ENCODE data around the gene ARAF.
"Not testable (repeated sequence)": the region's sequence is repeated elsewhere in the genome, so short reads cannot be mapped to it uniquely, and the experiment has no call there.

ARAF gene

GRCh38 chrX:47586043-47586787 lies 25.2 kb downstream of the ARAF start:
- no peak for DNase-seq

- DNase-seq = no peak
These were observed 26.3 kb downstream of the ARAF start for GRCh38 chrX:47587091-47587891.

GRCh38 chrX:47587906-47588735 lies 27.1 kb downstream of the ARAF start:
- no peak for DNase-seq

GRCh38 chrX:47590984-47591383 lies 30.0 kb downstream of the ARAF start:
- no peak for DNase-seq

GRCh38 chrX:47593522-47593921 lies 32.5 kb downstream of the ARAF start:
- no peak for DNase-seq

- DNase-seq = peak; percentile 72
These were observed 34.8 kb downstream of the ARAF start for GRCh38 chrX:47595716-47596251.

- no peak for DNase-seq
These were observed 35.3 kb downstream of the ARAF start for GRCh38 chrX:47596256-47596655.

GRCh38 chrX:47597222-47597621 lies 36.2 kb downstream of the ARAF start:
- no peak for DNase-seq

GRCh38 chrX:47603125-47603524 lies 42.1 kb downstream of the ARAF start:
- not testable (repeated sequence) for DNase-seq

- DNase-seq = no peak
These were observed 44.0 kb downstream of the ARAF start for GRCh38 chrX:47605024-47605423.

GRCh38 chrX:47607091-47607490 lies 46.1 kb downstream of the ARAF start:
- DNase-seq = no peak

GRCh38 chrX:47608130-47608810 lies 47.3 kb downstream of the ARAF start:
- no peak for DNase-seq

- no peak for DNase-seq
These were observed 49.5 kb downstream of the ARAF start for GRCh38 chrX:47610511-47610910.

GRCh38 chrX:47611489-47611888 lies 50.5 kb downstream of the ARAF start:
- no peak for DNase-seq

GRCh38 chrX:47611926-47612325 lies 50.9 kb downstream of the ARAF start:
- DNase-seq = no peak

GRCh38 chrX:47612418-47612817 lies 51.4 kb downstream of the ARAF start:
- DNase-seq = no peak

- DNase-seq = no peak
These were observed 52.1 kb downstream of the ARAF start for GRCh38 chrX:47613082-47613481.

GRCh38 chrX:47614618-47615017 lies 53.6 kb downstream of the ARAF start:
- no peak for DNase-seq

GRCh38 chrX:47618923-47619485 lies 58.0 kb downstream of the ARAF start:
- no peak for DNase-seq

- DNase-seq = peak; percentile 72
These were observed 58.7 kb downstream of the ARAF start, which contains the start of gene SYN1 for GRCh38 chrX:47619486-47620302. Gene SYN1, minus strand, starts transcription at chrX:47619857. Its CDS starts 129 bp downstream, at chrX:47619728.

GRCh38 chrX:47620303-47620685 lies 59.3 kb downstream of the ARAF start:
- DNase-seq = no peak
